Inflammatory macrophage treated with lipopolysaccharide for 1 hour (primary cell): ENCODE measurements around the gene RBFOX1.

Experiments
- DNase-seq, 2 donors: peaks; one replicate each; pipeline ENCODE4 v3.0.0-alpha.2; 2020 to 2022

RBFOX1 gene

DNA sequence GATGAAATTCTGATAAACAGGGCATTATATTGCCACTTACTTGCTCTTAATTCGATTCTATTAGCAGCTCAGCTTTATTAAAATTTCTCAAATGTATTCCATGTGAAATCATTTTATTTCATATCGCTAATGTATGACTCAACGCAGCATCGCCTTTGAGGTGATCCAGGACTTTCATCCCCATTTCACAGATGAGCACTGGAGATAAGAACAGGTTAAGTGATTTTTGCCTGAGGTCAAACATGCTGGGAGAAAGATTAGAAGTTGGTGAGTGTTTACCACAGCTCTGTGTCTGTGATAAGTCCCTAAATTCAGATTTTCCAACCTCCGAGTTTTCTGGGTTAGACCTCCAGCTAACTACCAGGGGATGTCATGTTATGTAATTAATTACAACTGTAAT, 43.6 kb downstream of the RBFOX1 start:
- no peak for DNase-seq

DNA sequence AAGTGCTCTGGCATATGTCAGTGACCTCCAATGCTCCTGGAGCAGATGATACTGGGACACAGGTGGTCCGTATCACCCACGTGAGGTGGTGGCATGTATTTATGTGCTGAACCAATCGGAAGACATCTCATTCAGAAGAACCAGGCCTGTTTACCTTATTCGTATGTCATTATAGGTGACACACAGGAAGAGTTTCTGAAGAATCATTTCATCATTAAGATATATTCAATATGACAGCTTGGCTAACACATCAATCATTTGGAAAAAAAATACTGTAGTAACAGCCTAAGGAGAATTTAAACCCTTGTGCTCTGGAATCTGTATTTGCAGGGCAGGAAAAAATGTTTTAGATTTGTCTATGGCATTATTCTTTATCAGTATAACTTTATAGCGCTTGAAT, 44.6 kb downstream of the RBFOX1 start:
- DNase-seq = no peak

DNA sequence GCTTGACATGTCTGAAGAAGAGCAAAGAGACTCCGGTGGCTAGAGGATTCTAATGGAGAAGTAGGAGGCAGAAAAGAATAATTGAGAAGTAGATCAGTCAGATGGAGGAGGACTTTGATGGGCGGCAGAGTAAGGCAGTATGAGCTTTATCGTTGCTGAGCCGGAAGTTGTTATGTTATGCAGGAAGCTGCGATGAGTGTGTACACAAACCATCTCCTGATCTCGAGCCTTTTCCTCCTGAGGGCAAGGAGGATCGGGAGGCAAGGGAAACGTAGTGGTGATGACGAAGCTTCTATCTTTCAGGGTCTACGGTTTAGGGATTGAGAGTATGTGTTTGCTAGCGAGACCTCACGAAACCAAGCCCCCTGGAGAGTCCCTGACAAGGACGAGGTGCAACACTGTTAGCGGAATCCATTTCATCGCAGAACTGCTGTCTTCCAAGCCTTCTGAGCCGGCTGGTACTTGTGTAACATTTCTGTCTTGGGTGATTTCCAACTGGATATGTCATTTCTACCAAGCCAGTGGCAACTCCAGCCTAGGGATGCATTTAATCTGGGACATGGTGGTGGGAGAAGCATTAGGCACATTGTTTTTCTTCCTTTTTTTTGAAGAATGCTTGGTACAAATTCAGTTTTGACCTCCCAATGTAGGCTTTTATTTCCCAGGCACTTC, 45.5 kb downstream of the RBFOX1 start:
- DNase-seq = no peak

DNA sequence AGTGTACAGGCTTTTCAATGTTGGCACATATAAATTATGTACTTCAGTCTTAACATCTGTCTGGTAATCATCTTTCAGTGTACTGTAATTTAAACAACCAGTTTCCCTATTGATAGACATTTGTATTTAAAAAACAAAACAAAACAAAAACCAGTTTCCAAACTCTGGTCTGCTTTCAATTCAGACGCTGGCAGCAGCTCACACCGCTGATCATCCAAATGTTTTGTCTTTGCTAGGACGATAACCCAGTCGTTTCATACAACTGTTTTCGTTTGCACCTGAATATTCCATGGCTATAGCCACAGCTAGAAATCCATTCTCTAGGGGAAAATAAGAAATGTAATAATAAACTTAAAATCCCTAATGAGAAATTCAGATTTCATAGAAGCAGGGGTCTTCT, 47.8 kb downstream of the RBFOX1 start:
- no peak for DNase-seq

DNA sequence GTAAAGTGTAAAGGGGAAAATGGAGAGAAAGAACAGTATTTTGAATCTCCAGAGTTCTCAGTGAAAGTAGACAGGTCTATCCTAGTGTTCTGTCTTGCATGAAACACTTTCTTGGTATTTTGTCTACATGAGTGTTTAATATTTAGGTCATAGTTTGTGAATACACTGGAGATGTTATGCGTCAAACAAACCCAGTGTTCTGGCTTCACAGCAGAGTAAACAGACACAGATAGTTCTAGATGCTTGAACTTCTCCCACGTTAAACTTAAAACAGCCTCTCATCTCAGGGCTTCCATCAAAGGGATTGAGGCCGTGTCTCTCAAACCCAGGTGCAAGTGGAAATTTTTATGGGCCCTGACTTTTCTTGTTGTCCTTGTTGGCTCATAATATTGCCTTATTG, 48.3 kb downstream of the RBFOX1 start:
- no peak for DNase-seq

DNA sequence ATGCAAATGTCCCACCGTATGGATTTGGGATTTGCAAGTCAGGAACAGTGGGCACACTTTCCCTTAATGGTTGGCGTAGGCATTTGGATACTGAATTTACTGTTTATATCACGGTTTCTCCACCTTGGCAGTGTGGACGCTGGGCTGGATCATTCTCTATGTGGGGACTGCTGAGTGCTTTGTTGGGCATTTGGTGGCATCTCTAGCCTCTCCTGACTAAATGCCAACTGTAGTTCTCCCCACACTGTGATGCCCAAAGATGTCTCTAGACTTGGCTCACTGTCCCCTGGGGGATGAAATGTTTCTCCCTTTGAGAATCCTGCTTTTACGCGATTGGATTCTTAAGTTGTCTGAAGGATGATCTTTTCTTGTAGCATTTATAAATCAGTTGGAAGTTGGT, 49.0 kb downstream of the RBFOX1 start:
- DNase-seq = no peak

DNA sequence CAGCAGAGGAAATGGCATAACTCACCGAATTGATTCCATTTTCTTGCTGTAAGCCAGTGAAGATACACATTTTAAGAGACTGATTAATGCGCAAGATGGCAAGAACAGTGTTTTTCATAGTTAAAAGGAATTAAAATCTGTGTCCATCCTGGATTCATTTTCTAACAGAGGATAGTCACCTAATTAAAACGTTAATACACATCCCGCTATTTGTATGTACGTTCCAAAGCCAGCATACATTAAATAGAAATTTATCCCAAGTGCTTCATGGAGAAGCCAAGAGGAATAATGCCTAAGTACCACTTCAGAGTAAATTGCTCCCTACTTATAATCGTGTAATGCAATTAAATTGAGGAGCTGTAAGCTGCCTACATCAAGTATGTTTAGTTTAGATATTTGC, 49.9 kb downstream of the RBFOX1 start:
- DNase-seq = no peak

DNA sequence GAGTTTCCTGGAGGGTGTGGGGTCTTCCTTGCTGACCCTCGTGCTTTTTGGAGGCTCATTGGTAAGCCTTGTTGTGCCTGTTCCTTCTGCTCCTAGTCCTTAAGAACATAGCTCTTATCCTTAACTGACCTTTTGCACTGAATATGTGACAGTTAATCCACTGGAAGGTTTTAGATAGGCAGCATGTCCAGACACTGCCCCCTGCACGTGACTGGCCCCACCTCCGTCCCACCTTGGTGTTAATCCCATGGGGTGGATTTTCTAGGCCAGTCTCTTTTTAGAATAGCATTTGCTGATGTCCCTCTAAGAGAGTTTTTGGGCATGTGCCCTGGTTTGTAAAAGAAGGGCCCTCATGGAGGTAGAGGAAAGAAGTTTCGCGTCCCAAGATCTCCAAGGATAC, 58.3 kb downstream of the RBFOX1 start:
- DNase-seq = no peak

DNA sequence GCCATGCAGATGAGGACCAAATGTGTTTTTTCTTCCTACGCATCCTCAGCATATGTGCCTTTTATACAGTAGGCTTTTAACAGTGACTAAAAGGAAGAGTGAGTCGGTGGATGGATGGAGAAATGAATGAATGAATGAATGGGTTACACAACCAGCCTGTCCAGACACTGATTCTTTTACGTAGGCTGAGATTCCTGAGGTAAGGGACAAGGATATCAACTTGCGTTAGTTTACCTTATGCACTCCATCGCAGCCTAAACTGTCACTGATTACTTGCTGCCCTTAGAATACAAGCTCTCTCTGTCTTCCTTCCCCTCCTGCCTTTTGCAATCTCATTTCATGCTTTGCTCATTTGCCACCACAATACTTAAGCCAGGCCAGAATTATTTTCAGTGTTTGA, 59.0 kb downstream of the RBFOX1 start:
- no peak for DNase-seq

DNA sequence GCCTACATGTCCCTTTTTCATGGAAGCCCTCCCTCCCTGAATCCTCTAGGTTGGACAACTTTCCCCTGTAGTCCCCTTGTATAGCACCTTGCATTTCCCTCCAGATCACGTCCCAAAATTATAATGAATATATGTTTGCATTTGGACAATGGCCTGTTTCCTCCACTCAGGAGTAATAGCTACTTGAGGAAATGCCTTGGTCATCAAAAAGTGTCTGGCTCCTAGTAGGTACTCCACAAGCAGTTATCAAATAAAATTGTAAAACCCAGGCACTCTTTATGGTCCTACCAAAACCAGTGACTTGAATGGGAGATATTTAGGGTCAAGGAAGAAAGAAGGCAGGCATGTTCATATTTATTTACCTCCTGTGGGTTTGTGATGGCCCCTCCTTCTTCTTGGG, 59.6 kb downstream of the RBFOX1 start:
- DNase-seq = no peak

DNA sequence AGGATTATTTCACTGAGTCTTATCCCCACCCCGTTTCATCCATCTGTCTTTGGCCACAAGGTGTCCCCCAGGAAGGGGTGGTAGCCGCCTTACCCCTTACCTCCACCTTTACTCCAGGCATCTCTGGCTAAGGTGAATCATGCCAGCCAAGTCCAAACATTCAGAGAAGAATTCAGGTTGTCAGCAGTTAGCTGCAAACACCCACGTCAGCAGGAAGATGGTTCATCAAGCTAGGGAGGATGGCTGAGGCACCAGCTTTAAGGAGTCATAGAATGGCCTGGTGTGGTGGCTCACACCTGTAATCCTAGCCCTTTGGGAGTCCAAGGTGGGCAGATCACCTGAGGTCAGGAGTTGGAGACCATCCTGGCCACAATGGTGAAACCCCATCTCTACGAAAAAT, 61.0 kb downstream of the RBFOX1 start:
- DNase-seq = no peak

DNA sequence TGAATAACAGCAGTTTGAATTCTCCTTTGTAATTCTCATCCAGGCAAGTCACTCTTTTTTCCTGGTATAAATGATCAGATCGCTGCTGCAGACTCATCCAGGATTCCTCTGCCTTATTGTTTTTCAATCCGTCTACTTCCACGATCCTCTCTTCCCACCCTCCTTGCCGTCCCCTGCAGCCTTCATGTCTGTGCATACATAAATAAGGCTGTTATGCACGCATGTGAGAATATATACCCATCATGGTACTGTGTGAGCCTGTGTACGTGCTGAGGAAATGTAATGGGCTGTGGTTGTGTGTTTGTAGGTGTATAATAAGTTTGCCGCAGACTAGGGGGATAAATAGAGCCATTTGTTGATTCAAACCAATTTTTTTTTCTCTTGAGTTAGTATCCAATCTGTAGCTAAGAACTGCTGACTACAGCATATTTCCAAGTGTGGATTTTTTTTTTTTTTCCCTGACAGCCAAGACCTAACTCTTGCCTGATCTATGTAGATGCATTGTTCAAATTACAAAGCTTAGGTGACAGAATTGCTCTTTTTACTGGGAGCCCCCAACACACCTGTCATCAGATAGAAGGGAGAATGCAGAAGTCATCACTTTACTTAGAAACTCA, 62.2 kb downstream of the RBFOX1 start:
- DNase-seq = no peak

DNA sequence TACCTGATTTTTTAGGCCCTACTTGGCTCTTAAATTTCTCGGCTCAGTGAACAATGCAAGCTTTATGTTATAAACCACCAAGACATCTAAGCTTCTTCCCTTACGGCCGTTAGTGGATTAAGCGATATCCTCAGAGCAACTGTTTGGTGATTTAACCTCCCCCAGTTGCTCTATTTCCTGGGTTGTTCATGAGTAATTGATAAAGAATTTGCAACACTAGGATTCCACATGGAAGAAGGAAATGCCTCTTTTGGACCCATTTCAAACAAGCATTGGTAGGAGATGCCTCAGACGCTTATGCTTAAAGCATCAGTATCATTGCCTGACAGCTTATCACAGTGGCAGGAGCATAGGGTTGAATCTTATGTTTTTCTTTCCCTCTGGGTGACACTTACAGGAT, 65.3 kb downstream of the RBFOX1 start:
- DNase-seq = no peak

DNA sequence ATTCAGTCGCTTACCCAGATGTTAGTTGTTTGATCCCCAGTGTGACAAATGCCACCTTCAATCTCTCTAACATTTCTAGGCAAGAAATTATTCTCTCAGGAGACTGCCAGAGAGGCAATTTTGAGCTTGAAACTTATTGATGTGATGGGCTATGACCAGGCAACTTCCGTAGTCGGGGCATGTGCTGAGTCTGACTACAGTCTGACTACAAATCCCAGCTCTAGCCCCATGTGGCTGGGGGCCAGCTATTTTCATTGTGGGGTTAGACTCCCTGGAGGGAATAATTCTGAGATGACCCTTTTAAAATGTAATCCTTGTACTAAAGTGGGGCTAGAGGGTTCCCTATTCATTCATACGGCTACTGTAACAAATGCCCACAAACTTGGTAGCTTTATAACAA, 65.9 kb downstream of the RBFOX1 start:
- DNase-seq = no peak

DNA sequence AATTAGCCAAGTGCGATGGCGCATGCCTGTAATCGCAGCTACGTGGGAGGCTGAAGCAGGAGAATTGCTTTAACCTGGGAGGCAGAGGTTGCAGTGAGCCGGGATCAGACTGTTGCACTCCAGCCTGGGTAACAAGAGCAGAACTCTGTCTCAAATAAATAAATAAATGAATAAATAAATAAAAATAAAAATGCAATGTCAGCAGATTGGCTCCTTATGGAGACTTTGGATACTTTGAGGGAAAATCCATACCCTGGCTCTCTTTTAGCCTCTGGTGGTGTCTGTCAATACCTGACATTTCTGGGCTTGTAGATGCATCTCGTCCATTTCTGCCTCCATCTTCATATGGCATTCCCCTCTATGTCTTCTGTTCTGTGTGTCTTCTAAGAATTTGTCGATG, 66.7 kb downstream of the RBFOX1 start:
- DNase-seq = no peak

DNA sequence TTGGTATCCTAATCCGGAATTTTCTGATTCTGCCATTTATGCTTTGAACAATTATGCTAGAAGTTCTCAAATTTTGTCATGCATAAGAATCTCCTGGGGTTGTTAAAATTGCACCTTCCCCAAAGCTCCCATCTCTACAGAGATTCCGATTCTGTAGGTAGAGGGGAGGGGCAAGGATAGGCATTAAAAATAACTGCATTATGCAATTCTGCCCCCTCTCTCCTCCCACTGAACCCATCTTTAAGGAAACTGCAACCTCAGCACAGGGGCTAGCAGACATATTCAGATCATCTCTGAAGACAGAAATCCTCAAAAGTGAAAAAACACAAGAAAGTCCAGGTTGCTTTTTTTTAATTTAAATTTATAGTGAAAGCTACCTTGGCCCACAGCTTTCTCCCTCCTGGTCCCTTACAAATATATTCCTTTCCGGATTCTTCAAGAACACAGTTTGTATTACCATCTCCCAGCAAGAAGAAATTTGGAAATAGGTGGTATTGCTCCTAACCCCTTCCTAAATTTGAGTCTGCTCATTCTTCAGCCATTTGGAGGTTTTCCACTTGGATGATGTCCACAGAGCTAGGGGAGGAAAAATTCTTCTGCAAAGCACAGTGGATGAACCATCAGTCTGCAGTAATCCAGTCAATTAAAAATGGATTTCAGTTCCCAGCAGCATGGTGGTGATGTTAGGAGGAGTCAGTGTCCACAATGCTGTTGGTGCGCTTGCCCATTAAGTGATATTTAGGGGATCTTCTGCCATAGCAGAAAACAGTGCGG, 67.7 kb downstream of the RBFOX1 start:
- DNase-seq = no peak

DNA sequence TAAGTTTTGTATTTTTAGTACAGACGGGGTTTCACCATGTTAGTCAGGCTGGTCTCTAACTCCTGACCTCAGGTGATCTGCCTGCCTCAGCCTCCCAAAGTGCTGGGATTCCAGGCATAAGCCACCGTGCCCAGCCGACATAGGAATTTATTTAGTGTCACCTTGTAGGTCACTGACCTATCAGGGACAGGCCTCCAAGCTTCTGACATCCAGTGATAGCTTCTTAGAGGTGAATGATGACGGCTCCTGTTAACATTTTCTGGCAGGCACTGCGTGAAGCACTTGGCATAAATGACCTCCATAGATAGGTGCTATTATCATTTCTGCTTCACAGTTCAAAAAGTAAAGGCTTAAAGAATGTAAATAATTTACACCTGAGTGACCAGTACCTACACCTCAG, 71.6 kb downstream of the RBFOX1 start:
- no peak for DNase-seq

DNA sequence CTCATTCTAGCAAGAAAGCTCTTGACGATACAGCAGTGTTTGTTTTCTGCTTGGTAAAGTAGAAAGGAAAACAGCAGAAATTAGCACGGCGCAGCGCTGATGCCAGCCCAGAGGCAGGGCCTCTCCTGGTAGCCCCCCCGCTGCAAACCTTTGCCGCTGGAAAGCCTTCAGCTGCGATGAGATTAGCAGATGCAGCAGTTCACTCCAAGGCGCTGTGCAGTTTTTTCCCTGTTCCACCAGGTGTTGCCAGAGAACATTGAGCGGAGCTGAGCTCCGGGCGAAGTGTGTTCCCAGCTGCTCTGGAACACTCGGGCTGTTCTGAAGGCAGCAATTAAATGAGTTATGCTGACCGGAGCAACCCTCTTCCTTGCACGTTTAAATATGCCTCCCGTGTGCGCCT, 72.5 kb downstream of the RBFOX1 start:
- DNase-seq = no peak

DNA sequence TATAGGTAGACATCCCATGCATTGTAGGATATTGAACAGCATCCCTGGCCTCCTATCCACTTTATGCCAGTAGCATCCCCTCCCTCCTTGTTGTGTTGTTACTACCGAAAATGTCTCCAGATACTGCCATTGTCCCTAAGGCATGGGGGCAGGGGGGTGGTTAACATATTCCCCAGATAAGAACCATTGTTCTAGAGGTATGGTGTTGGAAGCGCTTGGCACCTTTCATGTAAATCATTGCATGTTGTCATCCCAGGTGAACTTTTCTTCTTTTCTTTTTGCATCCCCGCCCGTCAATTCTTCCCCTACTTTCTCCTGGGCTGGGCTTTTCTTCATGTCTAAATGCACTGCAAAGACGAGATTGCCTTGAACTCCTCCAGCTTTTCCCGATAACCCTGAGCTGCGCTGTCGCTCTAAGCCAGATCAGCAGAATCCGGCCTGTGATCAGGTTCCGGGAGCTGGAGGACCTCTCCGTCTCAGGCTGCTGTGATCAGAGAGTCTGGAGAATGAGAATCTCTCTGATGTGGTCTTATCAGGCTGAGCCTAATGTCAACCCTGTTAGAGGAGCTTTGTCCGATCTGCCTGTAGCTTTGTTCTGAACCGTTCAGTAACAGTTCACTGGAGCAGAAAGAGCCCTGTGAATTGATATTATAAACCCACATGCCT, 76.2 kb downstream of the RBFOX1 start:
- no peak for DNase-seq

DNA sequence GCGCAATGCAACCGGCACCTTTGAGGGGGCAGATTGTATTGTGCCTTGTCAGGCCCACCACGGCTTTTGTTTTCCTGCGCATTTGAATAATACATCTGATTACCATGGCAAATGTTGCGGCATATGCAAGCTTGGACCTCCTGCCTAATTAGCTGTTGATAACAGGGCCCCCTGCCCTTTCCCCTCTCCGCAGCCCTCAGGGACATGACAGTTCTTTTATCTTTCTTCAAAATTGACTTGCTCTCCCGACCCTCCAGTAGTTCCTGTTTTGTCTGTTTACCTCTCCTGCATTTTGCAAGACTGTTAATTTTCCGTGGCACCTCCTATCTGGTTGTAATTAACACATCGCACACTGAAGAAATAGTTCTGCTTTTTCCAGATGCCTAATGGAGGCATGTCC, 86.8 kb downstream of the RBFOX1 start:
- no peak for DNase-seq

DNA sequence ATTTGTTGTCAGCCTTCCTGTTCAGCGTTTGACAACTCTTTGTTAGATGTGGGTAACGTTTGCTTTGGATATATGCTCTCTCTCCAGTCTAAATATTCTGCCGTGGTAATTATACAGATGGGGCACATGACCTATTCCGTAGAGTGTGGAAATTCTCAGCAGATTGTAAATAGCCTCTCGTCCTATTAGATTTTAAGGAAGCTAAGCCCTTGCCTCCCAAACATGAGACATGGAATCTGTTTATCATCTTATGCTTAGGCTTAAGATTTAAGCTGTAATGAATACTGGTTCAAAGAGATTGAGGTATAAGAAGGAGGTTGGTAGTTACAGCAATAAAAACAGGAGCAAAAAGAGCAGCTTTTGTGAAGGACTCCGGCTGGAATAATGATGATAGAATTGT, 87.4 kb downstream of the RBFOX1 start:
- no peak for DNase-seq

DNA sequence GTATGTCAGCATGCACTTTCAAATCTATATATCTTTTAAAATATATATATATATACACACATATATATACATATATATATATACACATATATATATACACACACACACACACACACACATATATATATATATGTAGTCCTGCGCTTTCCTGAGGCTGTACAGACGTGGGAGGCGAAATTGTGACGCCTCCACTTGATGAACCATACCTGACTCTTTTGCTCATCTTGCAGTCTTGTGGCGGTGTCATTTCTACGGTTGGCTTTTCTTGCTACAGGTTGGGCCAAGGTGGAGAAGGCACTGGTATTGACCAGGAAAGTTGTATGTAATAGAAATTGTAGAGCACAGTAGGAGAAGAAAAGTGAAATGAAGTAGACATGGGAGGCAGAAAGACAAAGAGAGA, 88.2 kb downstream of the RBFOX1 start:
- no peak for DNase-seq

DNA sequence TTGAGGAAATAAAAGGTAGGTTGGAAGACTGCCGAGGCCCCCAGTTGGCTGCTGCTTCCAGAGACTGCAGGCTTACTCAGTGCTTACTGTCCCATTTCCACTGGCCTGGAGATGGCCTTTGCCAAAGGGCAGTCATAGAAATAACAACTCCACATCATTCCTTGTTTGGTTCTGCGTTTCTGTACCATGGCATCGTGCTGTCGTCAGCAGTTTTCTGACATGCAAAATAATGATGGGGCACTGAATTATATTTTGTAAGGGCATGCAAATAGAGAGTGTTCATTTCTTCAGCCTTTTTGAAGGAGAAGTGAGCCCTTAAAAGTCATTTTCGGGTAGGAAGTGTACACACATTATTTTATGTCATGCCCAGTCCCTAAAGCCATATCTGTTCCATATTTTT, 88.9 kb downstream of the RBFOX1 start:
- no peak for DNase-seq
